ENCODE measurements around the gene LY9. TPM values are rescaled to one million over a fixed set of nuclear protein-coding genes. Genes with fewer than 3 reads are reported as not detected.
A peak's percentile ranks its signal among the peaks of the same experiment; 100 is the strongest.

Gene LY9
- polyA plus RNA-seq, 1 of the 3 experiments (the other 2 are of a cell fraction) = not detected

- Histone ChIP-seq H3F3A (replicated peaks; ENCODE audit: insufficient read depth) (no peaks in the 10 kb centered on the region), H3K4me1 (ENCODE audit: control insufficient read depth in 1 of 2, insufficient read depth in 2 of 2, low read depth in 1 of 2, low read length in 1 of 2) (no peaks in the 10 kb centered on the region), H3K27me3 (ENCODE audit: insufficient read depth) (peaks cover 14% of the 10 kb centered on the region; the same call in 1 of the 2 replicates), H2AFZ (ENCODE audit: low read depth) (no peak overlapping the region), H3K9me3 (no peaks in the 10 kb centered on the region), H4K20me1 (ENCODE audit: insufficient read depth) (no peaks in the 10 kb centered on the region), H3K4me3 (ENCODE audit: low read depth in 2 of 2, low read length in 1 of 2) (no peak overlapping the region), H3K27ac (ENCODE audit: low read depth in 2 of 2, low read length in 1 of 2) (no peak overlapping the region), H3K9ac (no peak overlapping the region), H3K4me2 (no peak overlapping the region), H3K36me3 (replicated peaks in 1 of 2; ENCODE audit: control insufficient read depth in 1 of 2, insufficient read depth in 2 of 2, low read length in 1 of 2) (no peaks in the 10 kb centered on the region), H3K9me2 (no peaks in the 10 kb centered on the region), H3K79me2 (ENCODE audit: insufficient read depth) (no peaks in the 10 kb centered on the region)
- no peak for TF ChIP-seq EZH2phosphoT487 (IDR thresholded peaks at IDR 0.05; ENCODE audit: borderline replicate concordance, low read depth)
- no peak for DNase-seq
- ChIA-PET CTCF (interaction anchor here (0.8 to 2.7 kb wide), 4 partner anchors 8 to 101 kb away, joined by 3 to 8 read pairs (median 4); no protein-coding TSS in a partner anchor), POLR2A (no interaction called here)
- WGBS (ENCODE audit: low lambda C conversion rate) = 13% methylated on average over 1 of the region's 1 CpG
These were observed 19.8 kb upstream of the LY9 start for GRCh38 chr1:160776178-160776577.

- H3K4me2 ChIP-seq = no peak overlapping the region
These were observed 18.4 kb upstream of the LY9 start for GRCh38 chr1:160777486-160778089.

More at GRCh38 chr1:160777486-160778089, 18.4 kb upstream of the LY9 start:
- H3K4me3 ChIP-seq (ENCODE audit: low read depth in 2 of 2, low read length in 1 of 2) = no peak overlapping the region
- H3K9me2 ChIP-seq = no peaks in the 10 kb centered on the region
- no peaks in the 10 kb centered on the region for H3K4me1 ChIP-seq (ENCODE audit: control insufficient read depth in 1 of 2, insufficient read depth in 2 of 2, low read depth in 1 of 2, low read length in 1 of 2)
- H3K9me3 ChIP-seq = no peaks in the 10 kb centered on the region
- H3K79me2 ChIP-seq (ENCODE audit: insufficient read depth) = no peaks in the 10 kb centered on the region
- DNase-seq = peak; percentile 21
- no peak for TF ChIP-seq RCOR1 (IDR thresholded peaks at IDR 0.05; ENCODE audit: low read length)
- TF ChIP-seq NRF1 (IDR thresholded peaks at IDR 0.05; ENCODE audit: low read depth, low read length) = no peak
- TF ChIP-seq MXI1 (IDR thresholded peaks at IDR 0.05; ENCODE audit: low read depth, low read length) = no peak
- TF ChIP-seq EP300 (IDR thresholded peaks at IDR 0.05; ENCODE audit: borderline replicate concordance in 1 of 2, low read depth in 1 of 2, low read length in 1 of 2) = no peak
- TF ChIP-seq TAF1 (IDR thresholded peaks at IDR 0.05; ENCODE audit: borderline replicate concordance, low read depth, low read length) = no peak
- TF ChIP-seq RAD21 (IDR thresholded peaks at IDR 0.05; ENCODE audit: low read length) = peak; percentile 36; the same call in 1 of the 2 replicates
- TF ChIP-seq JUND (IDR thresholded peaks at IDR 0.05) = no peak
- TF ChIP-seq CHD2 (IDR thresholded peaks at IDR 0.05; ENCODE audit: low read length, partially characterized antibody) = no peak
- peak; percentile 47 for TF ChIP-seq CTCF (IDR thresholded peaks at IDR 0.05)
- TF ChIP-seq USF2 (IDR thresholded peaks at IDR 0.05; ENCODE audit: borderline replicate concordance, low read depth, low read length) = no peak
- TF ChIP-seq RXRA (IDR thresholded peaks at IDR 0.05; ENCODE audit: borderline replicate concordance, low read depth) = no peak
- H3K36me3 ChIP-seq (replicated peaks in 1 of 2; ENCODE audit: control insufficient read depth in 1 of 2, insufficient read depth in 2 of 2, low read length in 1 of 2) = no peaks in the 10 kb centered on the region
- 5% methylated on average over 7 of the region's 7 CpGs for WGBS (ENCODE audit: low lambda C conversion rate)
- POLR2A ChIA-PET = no interaction called here
- H3K27ac ChIP-seq (ENCODE audit: low read depth in 2 of 2, low read length in 1 of 2) = no peak overlapping the region
- no peak overlapping the region for H2AFZ ChIP-seq (ENCODE audit: low read depth)
- H4K20me1 ChIP-seq (ENCODE audit: insufficient read depth) = no peaks in the 10 kb centered on the region
- CTCF ChIA-PET = interaction anchor here (0.8 to 2.7 kb wide), 8 partner anchors 9 to 175 kb away, joined by 3 to 8 read pairs (median 4); partner anchors contain the start of gene LY9
- no peak overlapping the region for H3K9ac ChIP-seq
- peaks cover 14% of the 10 kb centered on the region; the same call in 1 of the 2 replicates for H3K27me3 ChIP-seq (ENCODE audit: insufficient read depth)
- no peaks in the 10 kb centered on the region for H3F3A ChIP-seq (replicated peaks; ENCODE audit: insufficient read depth)

Measured in SK-N-SH (cell line).